Erythroblast (primary cell): ENCODE data around the gene KRT5.

Experiments
- GATA1 ChIP-seq: IDR thresholded peaks from 2 replicates; pipeline ENCODE4 v1.6.1; 2011; ENCODE audit warnings: low read depth, mild to moderate bottlenecking, control low read depth, low read length, moderate library complexity
- POLR2A ChIP-seq: IDR thresholded peaks from 2 replicates; pipeline ENCODE4 v1.6.1; 2011; ENCODE audit warnings: mild to moderate bottlenecking, low read length

- TF ChIP-seq POLR2A (no peak), GATA1 (no peak)
Measured at GRCh38 chr12:52537101-52537500, 16.9 kb upstream of the KRT5 start.
